Smooth muscle cell (in vitro differentiated cells): ENCODE measurements around the gene TLN1. TPM values are rescaled to one million over a fixed set of nuclear protein-coding genes. Genes with fewer than 3 reads are reported as not detected.
A peak's percentile ranks its signal among the peaks of the same experiment; 100 is the strongest.

Experiments used
- DNase-seq: peaks from one replicate; lab custom pipeline; 2025; ENCODE audit not compliant: unreplicated experiment; lab: John Stamatoyannopoulos, UW
- H2AFZ ChIP-seq: fragments of 200-600 bp; sonication (generic); 2 replicates; pipeline ENCODE4 v1.6.0; 2016; ENCODE audit warnings: antibody characterized with exemption, low read depth, mild to moderate bottlenecking
- H3F3A ChIP-seq: fragments of 200-600 bp; sonication (generic); 2 replicates; pipeline ENCODE4 v1.6.0; 2017; ENCODE audit warnings: antibody characterized with exemption, low read depth
- H3K27ac ChIP-seq: fragments of 200-600 bp; sonication (generic); 2 replicates; pipeline ENCODE4 v1.5.1; 2016; ENCODE audit warnings: low read depth, mild to moderate bottlenecking
- H3K27me3 ChIP-seq: fragments of 200-600 bp; sonication (generic); 2 replicates; pipeline ENCODE4 v1.6.1; 2016; ENCODE audit warnings: low read depth, mild to moderate bottlenecking
- H3K36me3 ChIP-seq: fragments of 200-600 bp; sonication (generic); 2 replicates; pipeline ENCODE4 v1.5.1; 2016; ENCODE audit warnings: low read depth
- H3K4me1 ChIP-seq: fragments of 200-600 bp; sonication (generic); 2 replicates; pipeline ENCODE4 v1.5.1; 2016; ENCODE audit warnings: low read depth
- H3K4me2 ChIP-seq: fragments of 200-600 bp; sonication (generic); 2 replicates; pipeline ENCODE4 v1.6.0; 2016; ENCODE audit warnings: mild to moderate bottlenecking
- H3K4me3 ChIP-seq: fragments of 200-600 bp; sonication (generic); 2 replicates; pipeline ENCODE4 v1.5.1; 2016; ENCODE audit warnings: mild to moderate bottlenecking
- H3K79me2 ChIP-seq: fragments of 200-600 bp; sonication (generic); 2 replicates; pipeline ENCODE4 v1.6.0; 2016; ENCODE audit warnings: low read depth, mild to moderate bottlenecking
- H3K9ac ChIP-seq: fragments of 200-600 bp; sonication (generic); 2 replicates; pipeline ENCODE4 v1.6.0; 2016; ENCODE audit warnings: low read depth
- H3K9me3 ChIP-seq: fragments of 200-600 bp; sonication (generic); replicated peaks from 2 replicates; pipeline ENCODE4 v1.5.1; 2016; ENCODE audit warnings: low read depth
- H4K20me1 ChIP-seq: fragments of 200-600 bp; sonication (generic); 2 replicates; pipeline ENCODE4 v1.6.0; 2016; ENCODE audit warnings: low read depth
- CTCF ChIP-seq: fragments of 200-600 bp; sonication (generic); IDR thresholded peaks from 2 replicates; pipeline ENCODE4 v1.5.1; 2017; ENCODE audit warnings: borderline replicate concordance, mild to moderate bottlenecking, antibody characterized with exemption; ENCODE audit not compliant: insufficient read depth, poor library complexity, severe bottlenecking
- WGBS: methylation state at CpG from one replicate; pipeline ENCODE4 v1.1.7; 2016; ENCODE audit warnings: low lambda C conversion rate; 5-methylcytosine and 5-hydroxymethylcytosine counted together
- polyA plus RNA-seq: library from polyadenylated mRNA; unstranded; fragments of >200 nt; fragmentation: Nextera tagmentation; extraction: Ambion mirVana; gene quantifications from 2 replicates; pipeline ENCODE4 v1.2.1, GENCODE V29; 2016
- total RNA-seq: library from RNA; depleted of rRNA; stranded (reverse); fragments of >200 nt; gene quantifications from 2 replicates; pipeline ENCODE4 v1.2.3, GENCODE V29; 2014

The TLN1 gene
- total and polyA plus RNA-seq, 2 experiments from 2014 or later, result 130 to 145 TPM

GRCh38 chr9:35666549-35666948, 65.4 kb downstream of the TLN1 start:
- Histone ChIP-seq H3F3A (no peaks in the 10 kb centered on the region), H3K79me2 (no peaks in the 10 kb centered on the region), H3K27ac (no peak overlapping the region), H3K27me3 (no peaks in the 10 kb centered on the region), H3K4me1 (peaks cover 8% of the 10 kb centered on the region), H3K4me2 (no peak overlapping the region), H3K9ac (no peak overlapping the region), H4K20me1 (no peaks in the 10 kb centered on the region), H3K4me3 (no peak overlapping the region), H3K36me3 (no peaks in the 10 kb centered on the region), H3K9me3 (no peaks in the 10 kb centered on the region), H2AFZ (no peak overlapping the region)
- over 99% methylated on average over 5 of the region's 5 CpGs for WGBS
- no peak for DNase-seq
- TF ChIP-seq CTCF, result no peak

GRCh38 chr9:35666045-35666444, 66.0 kb downstream of the TLN1 start:
- 100% methylated on average over 1 of the region's 1 CpG for WGBS
- Histone ChIP-seq H3K27me3 (no peaks in the 10 kb centered on the region), H3K79me2 (no peaks in the 10 kb centered on the region)

GRCh38 chr9:35665471-35665818, 66.5 kb downstream of the TLN1 start:
- H3K4me1 ChIP-seq, result peaks cover 8% of the 10 kb centered on the region
- DNase-seq, result no peak
- peak overlapping the region; percentile 71 for H3K4me3 ChIP-seq
- no peak overlapping the region for H3K9ac ChIP-seq
- peak overlapping the region; percentile 98 for H2AFZ ChIP-seq
- no peaks in the 10 kb centered on the region for H3K36me3 ChIP-seq
- 60% methylated on average over 5 of the region's 5 CpGs for WGBS
- H3F3A ChIP-seq, result no peaks in the 10 kb centered on the region
- H3K79me2 ChIP-seq, result no peaks in the 10 kb centered on the region
- H3K27ac ChIP-seq, result no peak overlapping the region
- H3K9me3 ChIP-seq, result no peaks in the 10 kb centered on the region
- peak overlapping the region; percentile 96 for H3K4me2 ChIP-seq
- no peaks in the 10 kb centered on the region for H4K20me1 ChIP-seq
- no peaks in the 10 kb centered on the region for H3K27me3 ChIP-seq
- no peak for TF ChIP-seq CTCF

More at GRCh38 chr9:35666045-35666444, 66.0 kb downstream of the TLN1 start:
- Histone ChIP-seq H3K36me3 (no peaks in the 10 kb centered on the region), H3K4me1 (peaks cover 8% of the 10 kb centered on the region), H4K20me1 (no peaks in the 10 kb centered on the region), H3K4me2 (no peak overlapping the region), H3F3A (no peaks in the 10 kb centered on the region), H3K9ac (no peak overlapping the region), H3K9me3 (no peaks in the 10 kb centered on the region), H2AFZ (no peak overlapping the region), H3K27ac (no peak overlapping the region), H3K4me3 (no peak overlapping the region)
- TF ChIP-seq CTCF, result no peak
- no peak for DNase-seq
